ENCODE data around the gene WNT2B. TPM values are rescaled to one million over a fixed set of nuclear protein-coding genes. Genes with fewer than 3 reads are reported as not detected.

WNT2B gene
- total and polyA plus RNA-seq, 2 of the 8 experiments (the other 6 are each of a cell fraction or from before 2014, with no cell fraction given): 0.33 to 2.0 TPM

- CTCF ChIA-PET (ENCODE audit: partially characterized antibody): interaction anchor here (0.9 to 2.3 kb wide), 2 partner anchors 11 to 87 kb away, joined by 5 to 6 read pairs; no protein-coding TSS in a partner anchor
- no peaks in the 10 kb centered on the region for H3K79me1 ChIP-seq (ENCODE audit: low read depth, low read length)
- 94% methylated on average over 1 of the region's 1 CpG; no CpG with 5 or more reads in 1 of the 2 experiments for WGBS, 2 experiments (ENCODE audit: extremely low coverage in 1 of 2, insufficient coverage in 1 of 2, insufficient read length in 1 of 2, insufficient replicate concordance in 2 of 2, low coverage in 1 of 2, low lambda C conversion rate in 2 of 2, missing lambda C conversion rate in 1 of 2)
Observed at GRCh38 chr1:112478314-112478713, 30.5 kb upstream of the WNT2B start.

More at GRCh38 chr1:112478314-112478713, 30.5 kb upstream of the WNT2B start:
- Histone ChIP-seq H3K4me2 (ENCODE audit: insufficient read depth in 1 of 2, low read depth in 2 of 2, low read length in 2 of 2) (no peak overlapping the region), H3K27me3 (replicated peaks in 1 of 4; ENCODE audit: control insufficient read depth in 3 of 4, extremely low read depth in 1 of 4, insufficient read depth in 3 of 4, low read length in 3 of 4) (peaks cover 0 to 2% (median 0%) of the 10 kb centered on the region in 4 experiments; a peak in 1 of 7 replicates), H3K4me3 (ENCODE audit: extremely low read depth in 1 of 4, insufficient read depth in 2 of 4, low read depth in 3 of 4, low read length in 4 of 4) (no peak overlapping the region), H2AK5ac (ENCODE audit: low read depth, low read length) (no peak overlapping the region), H3K4me1 (replicated peaks in 1 of 4; ENCODE audit: control insufficient read depth in 3 of 4, insufficient read depth in 4 of 4, low read length in 3 of 4) (no peaks in the 10 kb centered on the region), H3K23ac (ENCODE audit: insufficient read length) (no peak overlapping the region), H4K20me1 (replicated peaks in 1 of 2; ENCODE audit: control insufficient read depth in 1 of 2, insufficient read depth in 2 of 2, low read length in 2 of 2) (no peaks in the 10 kb centered on the region), H4K8ac (ENCODE audit: extremely low read depth, insufficient read depth, low read length) (no peak overlapping the region), H2AFZ (ENCODE audit: low read length) (no peak overlapping the region), H2BK5ac (ENCODE audit: low read depth, low read length) (no peak overlapping the region), H3K9me3 (ENCODE audit: insufficient read depth in 2 of 2, low read depth in 1 of 2, low read length in 1 of 2) (0 out of 4 replicates have a peak, but pooled peaks cover 0 to 4% of the 10 kb centered on the region in 2 experiments), H3K36me3 (ENCODE audit: control insufficient read depth in 2 of 4, insufficient read depth in 4 of 4, low read length in 3 of 4) (no peaks in the 10 kb centered on the region), H2BK15ac (ENCODE audit: low read length) (no peak overlapping the region), H3K79me2 (ENCODE audit: control insufficient read depth in 1 of 2, insufficient read depth in 2 of 2, low read length in 2 of 2) (no peaks in the 10 kb centered on the region), H3K23me2 (ENCODE audit: low read depth, low read length) (no peaks in the 10 kb centered on the region), H3K4ac (replicated peaks; ENCODE audit: insufficient read length, low read depth, low read length) (no peak overlapping the region), H3K9ac (replicated peaks in 1 of 4; ENCODE audit: extremely low read depth in 1 of 4, low read depth in 3 of 4, low read length in 3 of 4) (no peak overlapping the region), H2BK20ac (ENCODE audit: low read length) (no peak overlapping the region), H3K27ac (ENCODE audit: low read depth, low read length) (no peak overlapping the region), H4K91ac (replicated peaks; ENCODE audit: insufficient read length, low read length) (no peak overlapping the region), H2BK120ac (replicated peaks; ENCODE audit: low read depth, low read length) (no peak overlapping the region), H3K14ac (ENCODE audit: insufficient read length) (no peak overlapping the region), H3K56ac (replicated peaks; ENCODE audit: insufficient read length, low read depth, low read length) (no peak overlapping the region), H3K18ac (ENCODE audit: extremely low read depth, low read length) (no peak overlapping the region), H2BK12ac (ENCODE audit: low read depth, low read length) (no peak overlapping the region), H4K5ac (ENCODE audit: insufficient read length, low read depth, low read length) (no peak overlapping the region)
- POLR2A ChIA-PET (ENCODE audit: partially characterized antibody): interaction anchor here (0.6 kb wide), 1 partner anchor 224 kb away, joined by 4 read pairs; no protein-coding TSS in a partner anchor
- FAIRE-seq (no peak), DNase-seq (ENCODE audit: low read depth in 1 of 2, low spot score in 2 of 2) (no peak)
- no peak for TF ChIP-seq YY1 (IDR thresholded peaks at IDR 0.05; ENCODE audit: low read depth, low read length)
- TF ChIP-seq, protein P1, sequence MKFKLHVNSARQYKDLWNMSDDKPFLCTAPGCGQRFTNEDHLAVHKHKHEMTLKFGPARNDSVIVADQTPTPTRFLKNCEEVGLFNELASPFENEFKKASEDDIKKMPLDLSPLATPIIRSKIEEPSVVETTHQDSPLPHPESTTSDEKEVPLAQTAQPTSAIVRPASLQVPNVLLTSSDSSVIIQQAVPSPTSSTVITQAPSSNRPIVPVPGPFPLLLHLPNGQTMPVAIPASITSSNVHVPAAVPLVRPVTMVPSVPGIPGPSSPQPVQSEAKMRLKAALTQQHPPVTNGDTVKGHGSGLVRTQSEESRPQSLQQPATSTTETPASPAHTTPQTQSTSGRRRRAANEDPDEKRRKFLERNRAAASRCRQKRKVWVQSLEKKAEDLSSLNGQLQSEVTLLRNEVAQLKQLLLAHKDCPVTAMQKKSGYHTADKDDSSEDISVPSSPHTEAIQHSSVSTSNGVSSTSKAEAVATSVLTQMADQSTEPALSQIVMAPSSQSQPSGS (IDR thresholded peaks at IDR 0.05; ENCODE audit: low read length): no peak
- TF ChIP-seq SP4 (IDR thresholded peaks at IDR 0.05; ENCODE audit: low read length): no peak
